IMR-90 (cell line): ENCODE measurements around the gene WNT7B. TPM values are rescaled to one million over a fixed set of nuclear protein-coding genes. Genes with fewer than 3 reads are reported as not detected.

Experiments used
- ATAC-seq: fragments of 200-7000 bp; cut with Tn5 transposase; 2 replicates; pipeline ENCODE4 v1.9.1; 2020; ENCODE audit warnings: low read depth, mild to moderate bottlenecking, moderate library complexity
- BruUV-seq: library from RNA; stranded (reverse); fragments of 400-500 nt; replicated peaks from 2 replicates; lab custom pipeline; 2021; lab: Mats Ljungman, UMichigan
- CTCF ChIA-PET: fragments of 300-600 bp; formaldehyde crosslinking; extraction: SDS; loops from one replicate; lab custom pipeline; 2021; ENCODE audit warnings: antibody characterized with exemption; lab: Yijun Ruan, JAX
- POLR2A ChIA-PET: fragments of 300-600 bp; sonication (Branson Sonifier 250); formaldehyde crosslinking; loops from one replicate; lab custom pipeline; 2022; ENCODE audit warnings: antibody characterized with exemption; ENCODE audit not compliant: unreplicated experiment; lab: Charles Lee
- DNase-seq: peaks from one replicate; pipeline ENCODE4 v3.0.0; 2013
- H2AFZ ChIP-seq: replicated peaks from 2 replicates; pipeline ENCODE3; 2013; ENCODE audit warnings: low read length, mild to moderate bottlenecking; ENCODE audit not compliant: poor library complexity
- H2AK5ac ChIP-seq: 2 replicates; pipeline ENCODE4 v1.6.1; 2013; ENCODE audit warnings: low read depth, low read length, inconsistent platforms
- H2AK9ac ChIP-seq: replicated peaks from 2 replicates; pipeline ENCODE3; 2013; ENCODE audit warnings: mild to moderate bottlenecking, low read depth, low read length, moderate library complexity; ENCODE audit not compliant: poor library complexity
- H2BK120ac ChIP-seq: 2 replicates; pipeline ENCODE4 v1.6.1; 2013; ENCODE audit warnings: low read depth, low read length, inconsistent platforms
- H2BK15ac ChIP-seq: 3 replicates; pipeline ENCODE4 v1.6.1; 2013; ENCODE audit warnings: low read depth, low read length, inconsistent platforms
- H2BK20ac ChIP-seq: 2 replicates; pipeline ENCODE4 v1.6.1; 2013; ENCODE audit warnings: low read depth, mild to moderate bottlenecking, inconsistent platforms, low read length, moderate library complexity
- H2BK5ac ChIP-seq: 2 replicates; pipeline ENCODE4 v1.6.1; 2013; ENCODE audit warnings: mild to moderate bottlenecking, low read depth, low read length, inconsistent platforms; ENCODE audit not compliant: poor library complexity, severe bottlenecking
- H3K14ac ChIP-seq: replicated peaks from 2 replicates; pipeline ENCODE4 v1.6.1; 2013; ENCODE audit warnings: low read depth, low read length, inconsistent platforms
- H3K18ac ChIP-seq: 2 replicates; pipeline ENCODE4 v1.6.1; 2013; ENCODE audit warnings: low read depth, low read length, control low read depth
- H3K23ac ChIP-seq: 2 replicates; pipeline ENCODE4 v1.6.1; 2013; ENCODE audit warnings: low read depth, low read length, inconsistent platforms
- H3K27ac ChIP-seq: 2 replicates; pipeline ENCODE4 v1.5.1; 2013; ENCODE audit warnings: mild to moderate bottlenecking, control low read depth, low read length; ENCODE audit not compliant: insufficient read depth
- H3K27me3 ChIP-seq: 2 replicates; pipeline ENCODE4 v1.6.1; 2013; ENCODE audit warnings: low read length; ENCODE audit not compliant: control insufficient read depth, insufficient read depth
- H3K36me3 ChIP-seq: 2 replicates; pipeline ENCODE4 v1.6.1; 2013; ENCODE audit warnings: low read length, mixed read lengths; ENCODE audit not compliant: control insufficient read depth, insufficient read depth
- H3K4ac ChIP-seq: 2 replicates; pipeline ENCODE4 v1.6.1; 2013; ENCODE audit warnings: low read depth, low read length, inconsistent platforms
- H3K4me1 ChIP-seq: 2 replicates; pipeline ENCODE4 v1.6.1; 2013; ENCODE audit warnings: low read length, mixed read lengths; ENCODE audit not compliant: control insufficient read depth, insufficient read depth
- H3K4me2 ChIP-seq: 2 replicates; pipeline ENCODE4 v1.6.1; 2013; ENCODE audit warnings: low read depth, mild to moderate bottlenecking, control low read depth, low read length, moderate library complexity
- H3K4me3 ChIP-seq: 2 replicates; pipeline ENCODE4 v1.5.1; 2013; ENCODE audit warnings: low read depth, mild to moderate bottlenecking, control low read depth, low read length, moderate library complexity; ENCODE audit not compliant: insufficient read depth
- H3K56ac ChIP-seq: 2 replicates; pipeline ENCODE4 v1.6.1; 2013; ENCODE audit warnings: low read length, inconsistent platforms; ENCODE audit not compliant: insufficient read depth; ENCODE audit errors: extremely low read depth
- H3K79me1 ChIP-seq, 2 experiments: 2 replicates each; pipeline ENCODE4 v1.6.1; 2013; ENCODE audit warnings: low read length in 2 of 2, inconsistent platforms in 1 of 2, low read depth in 1 of 2
- H3K9ac ChIP-seq: 2 replicates; pipeline ENCODE4 v1.6.1; 2013; ENCODE audit warnings: low read depth, low read length, control low read depth
- H3K9me1 ChIP-seq: 2 replicates; pipeline ENCODE4 v1.6.1; 2013; ENCODE audit warnings: low read length, inconsistent platforms; ENCODE audit not compliant: insufficient read depth
- H3K9me3 ChIP-seq: 2 replicates; pipeline ENCODE4 v1.6.1; 2013; ENCODE audit warnings: low read length; ENCODE audit not compliant: control insufficient read depth, insufficient read depth
- H4K20me1 ChIP-seq: 2 replicates; pipeline ENCODE4 v1.6.1; 2013; ENCODE audit warnings: low read length, inconsistent platforms; ENCODE audit not compliant: insufficient read depth
- H4K5ac ChIP-seq: 2 replicates; pipeline ENCODE4 v1.6.1; 2013; ENCODE audit warnings: mild to moderate bottlenecking, low read depth, low read length, control low read depth
- H4K8ac ChIP-seq, 2 experiments: 2 replicates each; pipeline ENCODE4 v1.6.1; 2013; ENCODE audit warnings: low read depth in 2 of 2, low read length in 2 of 2, control low read depth in 1 of 2, inconsistent platforms in 1 of 2
- H4K91ac ChIP-seq: 2 replicates; pipeline ENCODE4 v1.6.1; 2013; ENCODE audit warnings: low read depth, low read length, inconsistent platforms; ENCODE audit not compliant: insufficient read depth
- BHLHE40 ChIP-seq: fragments of 150-350 bp; IDR thresholded peaks from 2 replicates; pipeline ENCODE4 v1.6.1; 2016; ENCODE audit warnings: mild to moderate bottlenecking, low read depth, low read length
- CEBPB ChIP-seq: IDR thresholded peaks from 2 replicates; pipeline ENCODE4 v1.6.1; 2012; ENCODE audit warnings: low read depth, low read length, improper control_type of control experiment
- CHD1 ChIP-seq: IDR thresholded peaks from 2 replicates; pipeline ENCODE4 v1.6.1; 2012; ENCODE audit warnings: low read depth, low read length, improper control_type of control experiment
- FOS ChIP-seq: fragments of 150-350 bp; IDR thresholded peaks from 2 replicates; pipeline ENCODE4 v1.6.1; 2016; ENCODE audit warnings: low read depth, low read length
- MAFK ChIP-seq: IDR thresholded peaks from 2 replicates; pipeline ENCODE4 v1.6.1; 2012; ENCODE audit warnings: low read depth, low read length, improper control_type of control experiment
- MAZ ChIP-seq: IDR thresholded peaks from 2 replicates; pipeline ENCODE4 v1.6.1; 2012; ENCODE audit warnings: low read depth, mild to moderate bottlenecking, low read length, improper control_type of control experiment, moderate library complexity, borderline replicate concordance
- MXI1 ChIP-seq: IDR thresholded peaks from 2 replicates; pipeline ENCODE4 v1.6.1; 2012; ENCODE audit warnings: low read depth, mild to moderate bottlenecking, low read length, moderate library complexity, borderline replicate concordance
- NFE2L2 ChIP-seq: fragments of 150-350 bp; IDR thresholded peaks from 2 replicates; pipeline ENCODE4 v1.6.1; 2016; ENCODE audit warnings: low read depth, mild to moderate bottlenecking, low read length
- POLR2A ChIP-seq: IDR thresholded peaks from 2 replicates; pipeline ENCODE4 v1.6.1; 2012; ENCODE audit warnings: mild to moderate bottlenecking, low read depth, low read length
- RAD21 ChIP-seq: IDR thresholded peaks from 2 replicates; pipeline ENCODE4 v1.6.1; 2012; ENCODE audit warnings: low read length, improper control_type of control experiment
- RCOR1 ChIP-seq: IDR thresholded peaks from 2 replicates; pipeline ENCODE4 v1.6.1; 2012; ENCODE audit warnings: mild to moderate bottlenecking, low read length, improper control_type of control experiment; ENCODE audit not compliant: insufficient replicate concordance
- RFX5 ChIP-seq: IDR thresholded peaks from 2 replicates; pipeline ENCODE4 v1.8.0; 2012; ENCODE audit warnings: low read depth, mild to moderate bottlenecking, low read length, moderate library complexity
- SMC3 ChIP-seq: fragments of 150-350 bp; IDR thresholded peaks from 2 replicates; pipeline ENCODE4 v1.6.1; 2016; ENCODE audit warnings: low read depth, mild to moderate bottlenecking, antibody characterized with exemption, low read length, moderate library complexity
- USF2 ChIP-seq: fragments of 150-350 bp; IDR thresholded peaks from 2 replicates; pipeline ENCODE4 v1.6.1; 2017; ENCODE audit warnings: mild to moderate bottlenecking, antibody characterized with exemption, low read length, low read depth
- WGBS, 2 experiments: methylation state at CpG; one replicate each; pipeline versions ENCODE4 v1.1.5 to v1.1.7; 2013; ENCODE audit warnings: missing lambda C conversion rate in 2 of 2; ENCODE audit not compliant: insufficient read length in 1 of 2; ENCODE audit errors: extremely low coverage in 2 of 2; 5-methylcytosine and 5-hydroxymethylcytosine counted together
- dilution Hi-C: fragments of 300-500 bp; cut with HindIII; formaldehyde crosslinking; loops from one replicate; pipeline ENCODE4 v1.14.3; 2018; ENCODE audit warnings: low sequenced_read_pairs; ENCODE audit not compliant: unreplicated experiment
- in situ Hi-C: fragments of 300-500 bp; cut with MboI; formaldehyde crosslinking; loops from 3 replicates; pipeline ENCODE4 v1.14.3; 2019; ENCODE audit warnings: low sequenced_read_pairs, inconsistent platforms, mixed read lengths
- intact Hi-C: fragments of 100-400 bp; cut with micrococcal nuclease; formaldehyde crosslinking; loops from 2 replicates; pipeline ENCODE4 v1.10.0; 2022
- polyA plus RNA-seq, 3 experiments: library from polyadenylated mRNA; depleted of rRNA; stranded (reverse); fragments of >200 nt; gene quantifications; 2 replicates each; pipeline ENCODE4 v1.2.3, GENCODE V29; 2012; ENCODE audit warnings: low replicate concordance in 1 of 3
- total RNA-seq: library from RNA; depleted of rRNA; stranded (reverse); fragments of >200 nt; gene quantifications from 2 replicates; pipeline ENCODE4 v1.2.3, GENCODE V29; 2012
- TF ChIP-seq, protein P1 (sequence below): fragments of 150-350 bp; IDR thresholded peaks from 2 replicates; pipeline ENCODE4 v1.6.1; 2016; ENCODE audit warnings: low read depth, mild to moderate bottlenecking, low read length, moderate library complexity, borderline replicate concordance

The WNT7B gene
- total and polyA plus RNA-seq, 2 of the 4 experiments (the other 2 are of a cell fraction): under 0.01 to 0.15 TPM

GRCh38 chr22:45980268-45980570 is 3.3 kb upstream of the WNT7B start:
- Histone ChIP-seq H2BK20ac (no peak overlapping the region), H2AK9ac (peak overlapping the region; percentile 65), H3K9me3 (peaks cover 4% of the 10 kb centered on the region), H2BK5ac (peak overlapping the region; percentile 73), H3K23ac (peak overlapping the region; percentile 52), H4K91ac (no peak overlapping the region), H4K20me1 (peaks cover 23% of the 10 kb centered on the region; the same call in 1 of the 2 replicates), H4K8ac (no peak overlapping the region), H2BK120ac (no peak overlapping the region), H3K56ac (no peak overlapping the region), H3K36me3 (no peaks in the 10 kb centered on the region), H2AFZ (peak overlapping the region; percentile 43), H3K4me2 (no peak overlapping the region), H3K4me1 (peaks cover 2% of the 10 kb centered on the region), H4K5ac (no peak overlapping the region), H3K9me1 (peaks cover 17% of the 10 kb centered on the region), H2AK5ac (peak overlapping the region; percentile 97; the same call in 1 of the 2 replicates), H3K27me3 (peaks cover 36% of the 10 kb centered on the region), H3K14ac (peak overlapping the region; percentile 31; the same call in 1 of the 2 replicates), H3K9ac (no peak overlapping the region), H3K18ac (no peak overlapping the region), H3K27ac (no peak overlapping the region), H2BK15ac (no peak overlapping the region), H3K4ac (no peak overlapping the region), H3K4me3 (no peak overlapping the region), H3K79me1 (no peaks in the 10 kb centered on the region)
- WGBS, 2 experiments: 100% methylated on average over 1 to 2 of the region's 2 CpGs
- POLR2A ChIA-PET: no interaction called here
- ATAC-seq: no peak
- no peak for TF ChIP-seq POLR2A
- no peak for TF ChIP-seq RAD21
- TF ChIP-seq, protein P1, sequence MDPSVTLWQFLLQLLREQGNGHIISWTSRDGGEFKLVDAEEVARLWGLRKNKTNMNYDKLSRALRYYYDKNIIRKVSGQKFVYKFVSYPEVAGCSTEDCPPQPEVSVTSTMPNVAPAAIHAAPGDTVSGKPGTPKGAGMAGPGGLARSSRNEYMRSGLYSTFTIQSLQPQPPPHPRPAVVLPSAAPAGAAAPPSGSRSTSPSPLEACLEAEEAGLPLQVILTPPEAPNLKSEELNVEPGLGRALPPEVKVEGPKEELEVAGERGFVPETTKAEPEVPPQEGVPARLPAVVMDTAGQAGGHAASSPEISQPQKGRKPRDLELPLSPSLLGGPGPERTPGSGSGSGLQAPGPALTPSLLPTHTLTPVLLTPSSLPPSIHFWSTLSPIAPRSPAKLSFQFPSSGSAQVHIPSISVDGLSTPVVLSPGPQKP: no peak
- no peak for TF ChIP-seq RFX5
- no peak for TF ChIP-seq MAFK
- no peak for TF ChIP-seq RCOR1
- no peak for TF ChIP-seq MXI1
- no peak for TF ChIP-seq FOS
- TF ChIP-seq USF2: no peak
- TF ChIP-seq NFE2L2: no peak
- TF ChIP-seq BHLHE40: no peak
- TF ChIP-seq SMC3: no peak
- TF ChIP-seq MAZ: no peak
- TF ChIP-seq CEBPB: no peak
- no peak for TF ChIP-seq CHD1
- no TSS peak for BruUV-seq
- CTCF ChIA-PET: interaction anchor here (0.6 kb wide), 1 partner anchor 356 kb away, joined by 3 read pairs; no protein-coding TSS in a partner anchor
- dilution Hi-C loops (no loop called here), in situ Hi-C loops (loop anchor here (5.0 kb wide), 1 partner anchor 338 kb away; no protein-coding TSS in a partner anchor), intact Hi-C loops (no loop called here)
- no peak for DNase-seq
